ENCODE results near the gene DCC. TPM values are rescaled to one million over a fixed set of nuclear protein-coding genes. Genes with fewer than 3 reads are reported as not detected.

The DCC gene
- total RNA-seq, 1 experiment from 2014 or later = not detected

DNA sequence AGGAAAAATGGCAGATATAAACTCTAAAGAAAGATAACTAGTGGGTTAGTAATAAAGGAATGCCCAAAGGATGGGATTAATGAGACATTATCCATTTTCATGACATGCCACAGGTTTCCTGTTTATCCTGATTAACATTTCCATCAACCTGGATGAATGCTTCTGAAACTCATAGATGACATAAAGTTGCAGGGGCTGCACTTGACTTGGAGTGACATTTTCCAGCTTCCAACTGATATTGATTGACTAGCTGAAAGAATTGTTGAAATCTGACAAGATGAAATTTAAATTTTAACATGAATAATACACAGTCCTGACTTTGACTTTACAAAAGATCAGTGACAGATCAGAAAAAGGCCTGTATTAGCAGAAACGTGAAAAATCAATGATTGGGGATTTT is 214.2 kb downstream of the DCC start:
- ChIA-PET RAD21 (ENCODE audit: low non-redundant PET in 1 of 2, low total read pairs in 2 of 2, uncharacterized antibody in 2 of 2, unreplicated experiment in 2 of 2) (no interaction called here), POLR2A (no interaction called here), CTCF (no interaction called here)
- no TSS peak for BruUV-seq (replicated peaks)
- H3K27me3 ChIP-seq (ENCODE audit: insufficient read depth, low read length) = no peaks in the 10 kb centered on the region
- no peak for DNase-seq (ENCODE audit: low read depth, low spot score)
- intact Hi-C loops (cut with micrococcal nuclease) = loop anchor here (10.0 kb wide), 1 partner anchor 61 kb away; no protein-coding TSS in a partner anchor
- no peak overlapping the region for H3K4me2 ChIP-seq (ENCODE audit: low read length)
- H3K27ac ChIP-seq (ENCODE audit: low read depth, low read length) = no peak overlapping the region
- H3K4me3 ChIP-seq (replicated peaks in 1 of 2; ENCODE audit: low read depth in 1 of 2, low read length in 2 of 2) = no peak overlapping the region
- no peaks in the 10 kb centered on the region for H3K9me2 ChIP-seq (ENCODE audit: insufficient read depth)
- H3K79me2 ChIP-seq (ENCODE audit: insufficient read depth, low read length) = no peaks in the 10 kb centered on the region
- H3K4me1 ChIP-seq (ENCODE audit: control insufficient read depth in 1 of 2, insufficient read depth in 2 of 2, low read length in 2 of 2) = no peaks in the 10 kb centered on the region
- H4K20me1 ChIP-seq (ENCODE audit: insufficient read depth) = no peaks in the 10 kb centered on the region
- H3K9me3 ChIP-seq (ENCODE audit: control insufficient read depth in 1 of 2, insufficient read depth in 1 of 2, low read depth in 1 of 2, low read length in 2 of 2) = peaks cover 3 to 21% of the 10 kb centered on the region in 2 experiments; a peak in 2 of 4 replicates
- no peak overlapping the region for H2AFZ ChIP-seq (ENCODE audit: low read depth, low read length, poor library complexity, severe bottlenecking)
- ATAC-seq = no peak
- H3K9ac ChIP-seq (ENCODE audit: low read length) = no peak overlapping the region
- no peaks in the 10 kb centered on the region for H3K36me3 ChIP-seq (ENCODE audit: control insufficient read depth in 1 of 2, insufficient read depth in 2 of 2, low read length in 2 of 2)
- TF ChIP-seq MAX (IDR thresholded peaks at IDR 0.05) (no peak), FOSL1 (IDR thresholded peaks at IDR 0.05; ENCODE audit: low read depth) (no peak), POLR2A (IDR thresholded peaks at IDR 0.05; ENCODE audit: borderline replicate concordance, extremely low read depth, insufficient read depth, insufficient read length) (no peak), CEBPB (IDR thresholded peaks at IDR 0.05; ENCODE audit: low read depth) (no peak), EZH2 (IDR thresholded peaks at IDR 0.05) (no peak)

DNA sequence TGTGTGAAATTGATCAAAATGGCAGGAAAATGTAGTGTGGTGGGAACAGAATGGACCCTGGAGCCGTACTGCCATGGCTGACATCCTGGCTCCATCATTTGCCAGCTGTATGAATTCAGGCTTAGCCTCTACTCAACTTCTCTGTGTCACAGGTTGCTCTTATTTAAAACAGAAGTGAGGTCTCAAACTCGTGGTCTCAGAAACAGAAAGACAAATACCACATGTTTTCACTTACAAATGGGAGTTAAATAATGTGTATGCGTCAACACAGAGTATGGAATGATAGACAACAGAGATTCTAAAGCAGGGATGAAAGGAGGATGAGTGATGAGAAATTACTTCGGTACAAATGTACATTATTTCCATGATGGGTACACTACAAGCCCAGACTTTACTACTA is 227.4 kb downstream of the DCC start:
- TF ChIP-seq EGR1 (IDR thresholded peaks at IDR 0.05; ENCODE audit: low read depth) = no peak
- TF ChIP-seq EZH2phosphoT487 (IDR thresholded peaks at IDR 0.05; ENCODE audit: borderline replicate concordance) = no peak
- Histone ChIP-seq H4K20me1 (ENCODE audit: insufficient read depth) (no peaks in the 10 kb centered on the region), H3K27ac (ENCODE audit: low read depth, low read length) (no peak overlapping the region), H3K9ac (ENCODE audit: low read length) (no peak overlapping the region), H3K4me2 (ENCODE audit: low read length) (no peak overlapping the region), H3K9me2 (ENCODE audit: insufficient read depth) (no peaks in the 10 kb centered on the region), H3K4me1 (ENCODE audit: control insufficient read depth in 1 of 2, insufficient read depth in 2 of 2, low read length in 2 of 2) (no peaks in the 10 kb centered on the region), H3K79me2 (ENCODE audit: insufficient read depth, low read length) (no peaks in the 10 kb centered on the region), H2AFZ (ENCODE audit: low read depth, low read length, poor library complexity, severe bottlenecking) (no peak overlapping the region), H3K36me3 (ENCODE audit: control insufficient read depth in 1 of 2, insufficient read depth in 2 of 2, low read length in 2 of 2) (no peaks in the 10 kb centered on the region), H3K27me3 (ENCODE audit: insufficient read depth, low read length) (no peaks in the 10 kb centered on the region), H3K9me3 (ENCODE audit: control insufficient read depth in 1 of 2, insufficient read depth in 1 of 2, low read depth in 1 of 2, low read length in 2 of 2) (peaks cover 7 to 18% of the 10 kb centered on the region in 2 experiments; a peak in 3 of 4 replicates), H3K4me3 (replicated peaks in 1 of 2; ENCODE audit: low read depth in 1 of 2, low read length in 2 of 2) (no peak overlapping the region)
- POLR2A ChIA-PET = no interaction called here
- ATAC-seq (no peak), DNase-seq (ENCODE audit: low read depth, low spot score) (no peak)
- intact Hi-C loops (cut with micrococcal nuclease) = no loop called here
- RAD21 ChIA-PET (ENCODE audit: low non-redundant PET in 1 of 2, low total read pairs in 2 of 2, uncharacterized antibody in 2 of 2, unreplicated experiment in 2 of 2) = no interaction called here
- BruUV-seq (replicated peaks) = no TSS peak
- CTCF ChIA-PET = no interaction called here

Measured in HCT116 (cell line).